Endothelial cell of umbilical vein (primary cell): Measurements from ENCODE around the gene TNIK. TPM values are rescaled to one million over a fixed set of nuclear protein-coding genes. Genes with fewer than 3 reads are reported as not detected.

Experiments
- BruUV-seq: library from RNA; stranded (reverse); fragments of 400-500 nt; replicated peaks from 2 replicates; lab custom pipeline; 2021; lab: Mats Ljungman, UMichigan
- CTCF ChIA-PET: fragments of 300-600, 350-600 bp; sonication (Branson Sonifier 250); formaldehyde crosslinking; loops from one replicate; lab custom pipeline; 2021; ENCODE audit warnings: antibody characterized with exemption, inconsistent platforms; lab: Charles Lee
- POLR2A ChIA-PET: fragments of 300-600, 350-600 bp; sonication (Branson Sonifier 250); formaldehyde crosslinking; loops from one replicate; lab custom pipeline; 2021; ENCODE audit warnings: antibody characterized with exemption, inconsistent platforms; lab: Charles Lee
- DNase-seq: peaks from one replicate; pipeline ENCODE4 v3.0.0-alpha.2; 2011; ENCODE audit warnings: low read depth, low spot score
- FAIRE-seq: peaks from 2 replicates; lab custom pipeline; 2011; peaks lifted over from hg19 to GRCh38; lab: Jason Lieb, UNC
- H2AFZ ChIP-seq: 2 replicates; pipeline ENCODE4 v1.6.0; 2012; ENCODE audit warnings: low read depth, low read length, control low read depth, inconsistent platforms
- H3K27ac ChIP-seq: 2 replicates; pipeline ENCODE4 v1.5.1; 2011; ENCODE audit warnings: low read depth, mild to moderate bottlenecking, control low read depth, low read length, moderate library complexity; ENCODE audit not compliant: insufficient read depth
- H3K27me3 ChIP-seq, 2 experiments: 2 replicates each; pipeline versions ENCODE4 v1.6.0 to v1.6.1; 2011; ENCODE audit warnings: low read length in 2 of 2, mixed read lengths in 1 of 2; ENCODE audit not compliant: control insufficient read depth in 2 of 2, insufficient read depth in 2 of 2
- H3K36me3 ChIP-seq, 2 experiments: 2 replicates in 1 of 2; 3 replicates in 1 of 2; pipeline ENCODE4 v1.5.1; 2011; ENCODE audit warnings: low read length in 2 of 2, mild to moderate bottlenecking in 1 of 2, moderate library complexity in 1 of 2; ENCODE audit not compliant: control insufficient read depth in 2 of 2, insufficient read depth in 2 of 2; ENCODE audit errors: extremely low read depth in 1 of 2
- H3K4me1 ChIP-seq: 3 replicates; pipeline ENCODE4 v1.5.1; 2011; ENCODE audit warnings: mild to moderate bottlenecking, low read length; ENCODE audit not compliant: control insufficient read depth, insufficient read depth; ENCODE audit errors: extremely low read depth
- H3K4me2 ChIP-seq: 2 replicates; pipeline ENCODE4 v1.6.1; 2011; ENCODE audit warnings: low read length, control low read depth, mixed read lengths; ENCODE audit not compliant: insufficient read depth
- H3K4me3 ChIP-seq, 3 experiments: fragments of 200-600 bp in 1 of 3; sonication (generic), shearing (Covaris generic) in 1 of 3; replicated peaks in 1 of 3; 2 replicates each; pipeline ENCODE4 v1.5.1; 2011 to 2016; ENCODE audit warnings: control low read depth in 3 of 3, low read length in 3 of 3, mild to moderate bottlenecking in 2 of 3, inconsistent platforms in 1 of 3, low read depth in 1 of 3, moderate library complexity in 1 of 3; ENCODE audit not compliant: insufficient read depth in 1 of 3
- H3K79me2 ChIP-seq: 2 replicates; pipeline ENCODE4 v1.6.0; 2012; ENCODE audit warnings: low read length, inconsistent platforms; ENCODE audit not compliant: control insufficient read depth, insufficient read depth
- H3K9ac ChIP-seq: replicated peaks from 2 replicates; pipeline ENCODE3; 2011; ENCODE audit warnings: low read length, control low read depth; ENCODE audit not compliant: insufficient read depth; ENCODE audit errors: extremely low read depth
- H3K9me1 ChIP-seq: replicated peaks from 3 replicates; pipeline ENCODE4 v1.6.0; 2011; ENCODE audit warnings: mild to moderate bottlenecking, low read length; ENCODE audit not compliant: control insufficient read depth, insufficient read depth; ENCODE audit errors: extremely low read depth
- H3K9me3 ChIP-seq: replicated peaks from 2 replicates; pipeline ENCODE4 v1.5.1; 2012; ENCODE audit warnings: low read length, inconsistent platforms; ENCODE audit not compliant: control insufficient read depth, insufficient read depth
- H4K20me1 ChIP-seq: replicated peaks from 2 replicates; pipeline ENCODE3; 2011; ENCODE audit warnings: mild to moderate bottlenecking, low read length; ENCODE audit not compliant: control insufficient read depth, insufficient read depth; ENCODE audit errors: extremely low read depth
- EZH2 ChIP-seq: IDR thresholded peaks from 2 replicates; pipeline ENCODE4 v1.6.1; 2012; ENCODE audit warnings: borderline replicate concordance, low read depth, mild to moderate bottlenecking, moderate library complexity, low read length, inconsistent platforms; ENCODE audit not compliant: severe bottlenecking
- FOS ChIP-seq: IDR thresholded peaks from 2 replicates; pipeline ENCODE4 v1.6.1; 2011; ENCODE audit warnings: mild to moderate bottlenecking, low read length, moderate library complexity, borderline replicate concordance; ENCODE audit not compliant: insufficient read depth
- GATA2 ChIP-seq: IDR thresholded peaks from 2 replicates; pipeline ENCODE4 v1.7.0; 2011; ENCODE audit warnings: low read depth, mild to moderate bottlenecking, moderate library complexity, mixed read lengths, low read length; ENCODE audit not compliant: insufficient read length, insufficient read depth
- JUN ChIP-seq: IDR thresholded peaks from 2 replicates; pipeline ENCODE4 v1.6.1; 2011; ENCODE audit warnings: borderline replicate concordance, low read depth; ENCODE audit not compliant: insufficient read length, insufficient read depth
- MYC ChIP-seq: IDR thresholded peaks from one replicate; pipeline ENCODE4 v1.6.1; 2011; ENCODE audit warnings: mild to moderate bottlenecking, low read depth, low read length
- POLR2A ChIP-seq: IDR thresholded peaks from 2 replicates; pipeline ENCODE4 v1.6.1; 2012; ENCODE audit warnings: low read depth, mild to moderate bottlenecking, control low read depth, low read length
- POLR2AphosphoS5 ChIP-seq: IDR thresholded peaks from 2 replicates; pipeline ENCODE4 v1.6.1; 2012; ENCODE audit warnings: low read depth, mild to moderate bottlenecking, control low read depth, low read length, moderate library complexity; ENCODE audit not compliant: insufficient read depth
- dilution Hi-C: fragments of 300-500 bp; cut with MboI; formaldehyde crosslinking; loops from one replicate; pipeline ENCODE4 v1.15.0; 2019; ENCODE audit warnings: low sequenced_read_pairs; ENCODE audit not compliant: extremely low pct_ligation_motif_present
- intact Hi-C: fragments of 100-400 bp; cut with micrococcal nuclease; formaldehyde crosslinking; loops from one replicate; pipeline ENCODE4 v1.10.0; 2022
- polyA plus RNA-seq, 4 experiments: library from polyadenylated mRNA; depleted of rRNA in 3 of 4; stranded (reverse) in 3 of 4; unstranded in 1 of 4; fragments of >200 nt; gene quantifications; 2 replicates each; pipeline versions ENCODE4 v1.2.1 to v1.2.3, GENCODE V29; 2011 to 2012; ENCODE audit warnings: missing spikeins in 1 of 4
- total RNA-seq: library from RNA; stranded (reverse); gene quantifications from 2 replicates; pipeline ENCODE4 v1.2.3, GENCODE V29; 2021
- TF ChIP-seq, protein P1 (sequence below): IDR thresholded peaks from 2 replicates; pipeline ENCODE4 v1.6.1; 2011; ENCODE audit not compliant: insufficient read depth, insufficient read length
- TF ChIP-seq, protein P2 (sequence below), 2 donors: IDR thresholded peaks; 1 replicate in 1 of 2; 2 replicates in 1 of 2; pipeline ENCODE4 v1.5.1; 2011; ENCODE audit warnings: low read length in 2 of 2, mild to moderate bottlenecking in 2 of 2, moderate library complexity in 2 of 2, control low read depth in 1 of 2, inconsistent platforms in 1 of 2, low read depth in 1 of 2; ENCODE audit not compliant: insufficient read depth in 1 of 2; ENCODE audit errors: extremely low read depth in 1 of 2

Gene TNIK
- total and polyA plus RNA-seq, 2 donors (not counting 3 experiments of a cell fraction or from before 2014, with no cell fraction given), result 10.9 to 39.7 TPM

DNA sequence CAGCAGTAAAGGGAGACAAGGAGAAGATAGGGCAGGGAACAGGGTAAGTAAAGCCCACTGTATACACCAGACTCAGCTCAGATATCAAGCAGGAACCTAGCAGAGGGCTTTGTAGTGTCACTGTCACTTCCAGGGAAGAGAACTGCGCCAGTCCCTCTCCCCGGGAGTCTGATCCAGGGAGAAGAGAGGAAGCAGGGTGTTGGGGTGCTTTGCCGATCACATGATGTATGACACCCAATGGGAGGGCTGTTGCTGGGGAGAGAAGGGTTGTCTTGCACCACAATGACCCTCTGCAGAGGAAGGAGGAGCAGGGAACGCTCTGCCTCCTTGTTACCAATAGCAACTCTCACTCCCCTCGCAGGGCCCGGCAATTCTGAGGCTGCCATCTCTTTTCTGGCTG, 286.5 kb downstream of the TNIK start:
- no peaks in the 10 kb centered on the region for H3K36me3 ChIP-seq
- no TSS peak for BruUV-seq
- dilution Hi-C loops (no loop called here), intact Hi-C loops (no loop called here)
- H3K9me3 ChIP-seq, result no peaks in the 10 kb centered on the region
- no peak overlapping the region for H3K4me2 ChIP-seq
- no peak overlapping the region for H3K4me3 ChIP-seq
- DNase-seq, result no peak
- TF ChIP-seq, protein P1, sequence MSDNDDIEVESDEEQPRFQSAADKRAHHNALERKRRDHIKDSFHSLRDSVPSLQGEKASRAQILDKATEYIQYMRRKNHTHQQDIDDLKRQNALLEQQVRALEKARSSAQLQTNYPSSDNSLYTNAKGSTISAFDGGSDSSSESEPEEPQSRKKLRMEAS, result no peak
- TF ChIP-seq POLR2A (no peak), JUN (no peak), GATA2 (no peak), MYC (no peak), FOS (no peak), POLR2AphosphoS5 (no peak), EZH2 (no peak)
- TF ChIP-seq, protein P2, sequence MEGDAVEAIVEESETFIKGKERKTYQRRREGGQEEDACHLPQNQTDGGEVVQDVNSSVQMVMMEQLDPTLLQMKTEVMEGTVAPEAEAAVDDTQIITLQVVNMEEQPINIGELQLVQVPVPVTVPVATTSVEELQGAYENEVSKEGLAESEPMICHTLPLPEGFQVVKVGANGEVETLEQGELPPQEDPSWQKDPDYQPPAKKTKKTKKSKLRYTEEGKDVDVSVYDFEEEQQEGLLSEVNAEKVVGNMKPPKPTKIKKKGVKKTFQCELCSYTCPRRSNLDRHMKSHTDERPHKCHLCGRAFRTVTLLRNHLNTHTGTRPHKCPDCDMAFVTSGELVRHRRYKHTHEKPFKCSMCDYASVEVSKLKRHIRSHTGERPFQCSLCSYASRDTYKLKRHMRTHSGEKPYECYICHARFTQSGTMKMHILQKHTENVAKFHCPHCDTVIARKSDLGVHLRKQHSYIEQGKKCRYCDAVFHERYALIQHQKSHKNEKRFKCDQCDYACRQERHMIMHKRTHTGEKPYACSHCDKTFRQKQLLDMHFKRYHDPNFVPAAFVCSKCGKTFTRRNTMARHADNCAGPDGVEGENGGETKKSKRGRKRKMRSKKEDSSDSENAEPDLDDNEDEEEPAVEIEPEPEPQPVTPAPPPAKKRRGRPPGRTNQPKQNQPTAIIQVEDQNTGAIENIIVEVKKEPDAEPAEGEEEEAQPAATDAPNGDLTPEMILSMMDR (IDR thresholded peaks at IDR 0.05; ENCODE audit: extremely low read depth in 1 of 2, insufficient read depth in 1 of 2, low read depth in 1 of 2, low read length in 2 of 2), result no peak
- H4K20me1 ChIP-seq, result no peaks in the 10 kb centered on the region
- H3K27me3 ChIP-seq, result no peaks in the 10 kb centered on the region
- no peak for FAIRE-seq
- no peak overlapping the region for H3K27ac ChIP-seq
- peaks cover 3% of the 10 kb centered on the region for H3K4me1 ChIP-seq
- no peak overlapping the region for H2AFZ ChIP-seq
- no peaks in the 10 kb centered on the region for H3K9me1 ChIP-seq
- no peaks in the 10 kb centered on the region for H3K79me2 ChIP-seq
- CTCF ChIA-PET, result interaction anchor here (0.7 to 1.3 kb wide), 2 partner anchors 14 to 393 kb away, joined by 3 to 5 read pairs; no protein-coding TSS in a partner anchor
- no peak overlapping the region for H3K9ac ChIP-seq
- POLR2A ChIA-PET, result interaction anchor here (0.7 kb wide), 1 partner anchor 410 kb away, joined by 5 read pairs; no protein-coding TSS in a partner anchor
